Measurements from ENCODE around the gene ATP2B3.

DNA sequence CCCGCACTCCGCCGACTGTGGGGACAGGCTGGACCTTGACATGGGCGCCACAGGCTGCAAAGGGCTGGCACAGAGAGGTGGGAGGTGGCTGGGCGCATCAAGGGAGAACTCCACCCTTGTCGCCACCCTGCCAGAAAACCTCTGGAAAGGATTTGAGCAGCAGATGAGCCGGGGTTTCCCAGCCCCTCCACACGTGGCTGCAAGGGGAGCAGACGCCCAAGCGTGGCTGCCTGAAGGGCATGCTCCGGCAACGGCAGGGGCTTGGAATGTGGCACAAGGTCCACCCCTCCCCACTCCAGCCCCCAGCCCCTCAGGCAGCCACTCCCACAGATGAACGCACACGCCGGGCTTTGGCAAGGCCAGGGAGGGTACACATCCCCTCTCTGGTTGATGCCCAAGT, 18.1 kb upstream of the ATP2B3 start:
- TF ChIP-seq POLR2A (IDR thresholded peaks at IDR 0.05; ENCODE audit: low read depth, low read length) (no peak), PAX5 (IDR thresholded peaks at IDR 0.05; ENCODE audit: insufficient read depth, low read length, severe bottlenecking) (no peak)
